GM19193 (cell line): ENCODE measurements around the gene TMOD3.

Experiments
- POLR2A ChIP-seq: IDR thresholded peaks from 4 replicates; pipeline ENCODE4 v1.6.1; 2011; ENCODE audit not compliant: insufficient read depth, insufficient read length; ENCODE audit errors: extremely low read depth

Gene TMOD3

DNA sequence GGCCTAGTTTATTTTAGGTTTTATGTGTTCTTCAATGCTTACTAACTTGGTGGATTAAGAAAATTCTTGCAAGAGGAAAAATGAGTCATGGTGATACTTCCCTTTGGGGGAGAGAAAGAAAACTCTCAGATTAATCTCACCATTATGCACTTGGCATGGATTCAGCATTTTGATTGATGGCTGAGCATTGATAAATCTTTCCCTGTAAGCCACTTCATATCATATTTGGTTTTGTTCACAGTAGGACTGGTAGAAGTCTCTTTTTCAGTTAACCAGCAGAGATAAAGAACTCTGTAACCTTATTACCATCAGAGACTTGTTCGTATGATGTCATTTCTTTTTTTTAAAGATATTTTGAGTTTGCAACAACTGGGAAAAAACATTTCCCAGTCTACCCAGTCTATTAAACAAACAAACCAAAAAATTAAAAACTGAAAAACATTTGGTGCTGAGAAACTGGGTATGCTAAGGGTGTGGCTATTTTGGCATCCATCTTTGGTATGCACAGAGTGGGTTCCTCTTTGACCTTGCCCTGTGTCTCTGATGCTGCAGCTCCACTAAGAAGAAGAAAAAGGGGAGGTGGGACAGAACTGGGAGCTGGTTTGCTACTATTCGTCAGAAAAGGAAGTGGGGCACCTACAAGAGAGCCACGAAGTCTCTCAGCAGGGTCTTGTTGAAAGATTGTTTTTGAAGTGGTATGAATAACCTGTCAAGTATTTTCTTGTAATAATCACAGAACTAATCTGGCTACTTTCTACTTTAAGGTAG, 17.2 kb downstream of the TMOD3 start:
- TF ChIP-seq POLR2A, result no peak

DNA sequence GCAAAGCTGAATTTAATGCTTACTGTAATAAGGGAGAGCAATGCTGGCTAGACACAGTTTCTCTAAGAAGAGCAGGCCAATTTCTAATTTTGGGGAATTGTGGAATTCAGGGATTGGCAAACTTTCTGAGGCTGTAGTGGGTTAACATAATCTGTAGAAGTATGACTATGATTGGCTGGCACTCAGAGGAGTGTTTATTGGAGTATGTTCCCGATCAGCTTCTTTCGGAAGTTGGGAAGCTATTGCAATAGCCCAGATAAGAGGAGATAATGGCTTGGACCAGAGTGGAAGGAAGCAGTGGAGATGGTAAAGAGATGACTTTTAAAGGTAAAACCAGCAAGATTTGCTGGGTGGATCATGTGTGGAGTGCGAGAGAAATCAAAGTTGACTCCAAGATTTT, 19.4 kb downstream of the TMOD3 start:
- TF ChIP-seq POLR2A, result no peak

DNA sequence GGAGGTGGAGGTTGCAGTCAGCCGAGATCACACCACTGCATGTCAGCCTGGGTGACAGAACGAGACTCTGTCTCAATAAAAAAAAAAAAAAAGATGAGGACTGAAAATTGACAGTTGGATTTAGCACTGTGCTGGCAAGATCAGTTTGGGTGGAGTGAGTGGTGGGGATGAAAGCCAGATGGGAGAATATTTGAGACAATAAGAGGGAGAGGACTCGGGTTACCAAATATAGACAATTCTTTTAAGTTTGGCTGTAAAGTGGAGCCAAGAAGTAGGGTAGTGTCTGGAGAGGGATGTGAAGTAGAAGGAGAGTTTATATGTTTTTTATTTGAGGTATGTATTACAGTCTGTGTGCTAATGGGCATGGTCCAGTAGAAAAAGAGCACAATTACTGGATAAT, 20.4 kb downstream of the TMOD3 start:
- TF ChIP-seq POLR2A, result no peak

DNA sequence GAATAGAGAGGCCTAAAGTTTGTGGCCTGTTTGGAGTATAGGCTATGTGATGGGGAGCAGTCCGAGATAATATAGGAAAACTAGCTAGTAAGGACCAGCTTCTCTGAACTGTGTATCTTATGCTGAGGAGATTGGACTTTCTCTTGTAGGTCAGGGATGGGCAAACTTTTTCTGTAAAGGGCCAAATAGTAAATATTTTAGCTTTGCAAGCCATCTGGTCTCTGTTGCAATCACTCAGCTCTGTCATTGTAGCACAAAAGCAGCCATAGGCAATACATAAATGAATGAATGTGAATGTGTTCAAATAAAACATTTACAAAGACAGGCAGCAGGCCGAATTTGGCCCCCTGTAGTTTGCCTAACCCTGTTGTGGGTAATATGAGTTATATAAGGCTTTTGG, 24.5 kb downstream of the TMOD3 start:
- TF ChIP-seq POLR2A, result no peak

DNA sequence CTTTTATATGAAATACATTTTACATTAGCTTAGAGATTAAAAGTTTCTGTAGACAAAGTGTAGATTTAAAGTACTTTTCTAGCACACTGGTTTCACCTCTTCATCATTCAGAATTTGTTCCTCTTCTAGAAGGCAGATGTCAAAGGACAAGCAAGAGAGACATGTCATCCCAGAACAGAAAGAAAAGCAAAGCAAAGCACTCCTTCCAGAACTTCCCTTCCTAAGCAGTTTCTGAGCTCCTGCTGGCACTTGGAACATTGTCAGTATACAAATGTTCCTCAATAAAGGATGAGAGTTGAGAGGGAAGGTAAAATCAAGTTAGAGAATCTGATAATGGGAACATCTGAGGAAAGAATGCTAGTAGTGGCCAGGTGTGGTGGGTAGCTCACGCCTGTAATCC, 26.2 kb downstream of the TMOD3 start:
- TF ChIP-seq POLR2A, result no peak

DNA sequence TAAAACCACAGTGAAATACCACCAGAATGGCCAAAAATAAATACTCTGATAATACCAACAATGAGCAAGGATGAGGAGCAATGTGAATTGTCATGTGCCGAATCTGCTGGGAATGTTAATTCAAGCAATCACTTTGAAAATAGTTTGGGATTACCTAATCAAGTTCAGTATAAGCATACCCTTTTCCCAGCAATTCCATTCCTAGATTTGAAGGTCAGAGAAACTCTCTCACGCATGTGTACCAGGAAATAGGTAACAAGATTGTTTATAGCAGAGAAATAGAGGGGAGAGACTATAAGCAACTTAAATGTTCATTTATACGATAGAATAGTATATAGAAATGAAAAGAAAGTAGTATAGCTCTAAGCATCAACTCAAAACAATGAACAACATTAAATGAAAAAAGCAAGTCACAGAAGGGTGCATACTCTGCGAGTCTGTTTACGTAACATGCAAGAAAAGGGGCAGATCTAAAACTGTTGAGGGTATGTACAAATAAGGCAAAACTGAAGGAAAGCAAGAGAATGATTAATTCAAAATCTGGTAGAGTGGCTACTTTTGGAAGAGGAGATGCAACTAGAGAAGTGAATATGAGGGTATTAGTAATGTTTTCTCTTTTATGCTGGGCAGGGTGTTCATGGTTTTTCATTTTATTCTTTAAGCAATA, 27.4 kb downstream of the TMOD3 start:
- TF ChIP-seq POLR2A, result no peak

DNA sequence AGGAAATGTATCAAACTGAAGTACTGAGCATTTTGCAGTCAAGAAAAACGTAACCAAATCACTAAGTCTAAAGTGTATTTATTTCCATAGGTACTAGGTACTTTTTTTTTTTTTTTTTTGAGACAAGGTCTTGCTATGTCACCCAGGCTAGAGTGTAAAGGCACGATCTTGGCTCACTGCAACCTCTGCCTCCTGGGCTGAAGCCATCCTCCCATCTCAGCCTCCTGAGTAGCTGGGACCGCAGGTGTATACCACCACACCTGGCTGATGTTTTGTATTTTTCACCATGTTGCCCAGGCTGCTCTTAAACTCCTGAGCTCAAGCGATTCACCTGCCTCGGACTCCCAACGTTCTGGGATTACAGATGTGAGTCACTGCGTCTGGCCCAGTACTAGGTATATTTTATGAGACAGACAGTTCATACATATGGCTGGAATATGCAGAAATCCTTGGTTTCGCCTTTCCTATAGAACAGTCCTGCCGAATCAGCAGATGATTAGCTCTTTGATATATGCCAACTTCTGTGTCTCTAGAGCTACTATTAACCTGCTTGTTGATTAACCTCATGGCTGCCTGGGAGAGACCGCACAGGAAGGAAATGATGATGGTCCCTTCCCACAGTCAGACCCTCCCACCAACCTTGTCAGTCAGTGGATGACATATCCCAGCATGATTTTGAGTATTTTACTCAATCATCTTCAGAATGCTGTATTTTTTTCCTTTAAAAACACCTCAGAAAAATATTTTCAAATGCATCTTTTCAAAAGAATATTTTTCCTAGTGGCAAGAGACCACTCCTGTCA, 32.3 kb downstream of the TMOD3 start:
- no peak for TF ChIP-seq POLR2A

DNA sequence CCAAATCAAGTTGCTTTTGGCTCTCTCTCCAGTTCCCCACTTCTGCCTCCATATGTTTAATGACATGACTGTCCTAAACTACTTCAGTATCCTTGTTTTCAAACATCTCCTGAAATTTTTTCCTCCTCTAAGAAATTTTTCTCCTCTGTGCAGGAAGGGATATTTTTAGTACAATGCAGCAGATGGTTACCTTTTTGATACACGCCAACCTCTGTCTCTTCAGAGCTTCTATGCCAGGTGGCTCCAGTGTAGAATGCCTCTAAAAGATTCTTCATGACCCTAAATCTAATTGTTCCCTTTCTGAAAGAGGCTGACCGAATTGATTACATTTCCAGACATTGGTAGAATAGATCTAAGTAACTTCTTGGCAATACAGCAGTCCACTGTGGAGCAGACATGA, 33.7 kb downstream of the TMOD3 start:
- no peak for TF ChIP-seq POLR2A

DNA sequence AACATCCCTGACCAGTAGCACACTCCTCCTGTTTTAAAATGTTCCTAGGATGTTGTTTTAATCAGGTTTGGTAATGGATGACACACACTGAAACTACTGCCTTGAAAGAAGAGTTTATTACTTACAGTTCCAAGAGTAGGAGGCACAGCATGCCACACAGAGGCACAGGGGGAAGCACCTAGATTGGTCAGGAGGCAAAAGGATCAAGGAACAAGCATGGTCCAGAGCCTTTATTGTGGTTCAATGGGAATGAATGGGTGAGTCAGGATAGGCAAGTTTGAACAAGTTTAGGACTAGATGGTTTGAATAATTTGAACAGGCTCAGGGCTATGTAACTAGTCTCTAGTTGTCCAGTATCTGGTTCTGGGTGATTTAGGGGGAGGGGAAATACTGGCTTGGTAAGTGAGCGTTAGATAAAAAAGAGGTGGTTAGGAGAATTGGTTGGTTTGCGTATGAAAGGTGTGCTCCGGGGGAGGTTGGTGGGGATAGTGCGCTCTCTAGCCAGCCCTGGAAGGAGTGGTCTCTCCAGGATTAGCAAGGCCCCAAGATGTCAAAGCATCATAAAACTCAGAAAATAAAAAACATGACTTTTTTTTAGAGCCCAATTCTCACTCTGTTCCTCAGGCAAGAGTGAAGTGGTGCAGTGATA, 35.1 kb downstream of the TMOD3 start:
- no peak for TF ChIP-seq POLR2A

DNA sequence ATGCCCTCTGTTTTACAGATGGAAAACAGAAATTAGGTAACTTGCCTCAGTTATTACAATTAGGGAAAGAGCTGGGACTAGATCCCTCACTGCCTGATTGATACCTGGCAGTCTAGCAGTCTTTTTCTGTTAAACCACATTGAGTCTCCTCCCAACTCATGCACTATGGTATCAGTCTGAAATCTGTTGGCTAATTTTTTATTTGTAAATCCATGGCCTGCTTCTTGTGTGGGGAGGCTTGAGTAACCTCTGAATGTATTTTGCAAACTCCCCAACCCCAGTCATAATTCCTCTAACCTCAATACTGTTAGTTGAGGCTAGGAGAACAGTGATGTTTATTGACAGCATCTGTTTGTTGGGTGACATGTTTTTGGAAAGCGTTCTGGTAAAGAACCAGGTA, 35.9 kb downstream of the TMOD3 start:
- TF ChIP-seq POLR2A, result no peak

DNA sequence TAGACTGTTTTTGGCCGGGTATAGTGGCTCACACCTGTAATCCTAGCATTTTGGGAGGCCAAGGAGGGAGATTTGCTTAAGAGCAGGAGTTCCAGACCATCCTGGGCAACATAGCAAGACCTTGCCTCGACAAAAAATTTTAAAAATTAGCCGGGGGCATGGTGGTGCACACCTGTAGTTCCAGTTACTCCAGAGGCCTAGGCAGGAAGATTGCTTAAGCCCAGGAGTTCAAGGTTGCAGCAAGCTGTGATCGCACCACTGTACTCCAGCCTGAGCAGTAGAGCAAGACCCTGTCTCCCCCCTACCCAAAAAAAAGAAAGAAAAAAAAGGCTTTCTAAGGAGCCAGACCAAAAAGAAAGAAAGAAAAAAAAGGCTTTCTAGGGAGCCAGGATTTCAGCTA, 36.7 kb downstream of the TMOD3 start:
- no peak for TF ChIP-seq POLR2A

DNA sequence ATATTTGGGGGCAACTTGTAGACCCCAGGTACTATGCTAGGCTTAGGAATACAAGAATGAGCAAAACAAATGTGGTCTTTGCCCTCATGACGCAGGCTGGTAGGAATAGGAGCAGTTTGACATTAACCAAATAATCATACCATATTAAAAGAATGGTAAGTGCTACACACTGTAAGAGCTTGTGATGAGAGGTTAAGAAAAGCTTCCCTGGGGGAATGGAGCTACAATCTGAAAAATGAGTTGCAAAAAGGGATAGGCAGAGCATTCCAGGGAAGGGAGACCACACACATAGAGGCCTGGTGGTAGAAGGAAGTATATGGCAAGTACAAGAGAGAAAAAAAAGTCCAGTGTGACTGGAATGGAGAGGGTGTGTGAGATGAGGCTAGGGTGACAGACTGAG, 37.3 kb downstream of the TMOD3 start:
- TF ChIP-seq POLR2A, result no peak

DNA sequence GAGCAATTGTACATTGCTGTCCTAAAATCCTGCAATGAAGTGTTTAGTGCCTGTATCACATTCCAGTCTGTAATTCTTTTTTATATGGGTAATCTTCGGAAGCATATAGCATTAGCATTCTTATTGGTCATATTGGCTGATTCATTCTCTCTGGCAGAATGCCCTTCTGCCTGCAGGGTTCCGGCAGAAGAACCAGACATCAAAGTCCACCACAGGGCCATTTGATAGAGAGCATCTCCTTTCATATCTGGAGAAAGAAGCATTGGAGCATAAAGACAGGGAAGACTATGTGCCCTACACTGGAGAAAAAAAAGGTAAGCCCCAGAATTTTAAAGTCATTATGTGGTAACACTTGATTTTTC, 39.6 kb downstream of the TMOD3 start:
- TF ChIP-seq POLR2A, result no peak

DNA sequence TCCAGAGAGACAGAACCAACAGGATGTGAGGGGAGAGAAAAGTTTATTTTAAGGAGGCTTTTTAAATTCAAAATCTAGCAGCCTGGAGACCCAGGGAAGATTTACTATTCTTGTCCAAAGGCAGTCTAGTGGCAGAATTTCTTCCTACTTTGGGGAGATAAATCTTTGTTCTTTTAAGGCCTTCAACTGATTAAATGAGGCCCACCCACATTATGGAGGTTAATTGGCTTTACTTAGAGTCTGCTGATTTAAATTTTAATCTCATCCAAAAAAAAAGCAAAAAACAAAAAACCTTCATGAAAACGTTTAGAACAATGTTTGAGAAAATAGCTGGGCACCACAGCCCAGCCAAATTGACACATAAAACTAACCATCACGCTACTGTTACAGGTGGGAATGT, 41.3 kb downstream of the TMOD3 start:
- TF ChIP-seq POLR2A, result no peak
